ENCODE results near the gene CLMN. TPM values are rescaled to one million over a fixed set of nuclear protein-coding genes. Genes with fewer than 3 reads are reported as not detected.
A peak's percentile ranks its signal among the peaks of the same experiment; 100 is the strongest.

Gene CLMN
- total RNA-seq, 2 donors from 2014 or later = 3.4 to 4.0 TPM

DNA sequence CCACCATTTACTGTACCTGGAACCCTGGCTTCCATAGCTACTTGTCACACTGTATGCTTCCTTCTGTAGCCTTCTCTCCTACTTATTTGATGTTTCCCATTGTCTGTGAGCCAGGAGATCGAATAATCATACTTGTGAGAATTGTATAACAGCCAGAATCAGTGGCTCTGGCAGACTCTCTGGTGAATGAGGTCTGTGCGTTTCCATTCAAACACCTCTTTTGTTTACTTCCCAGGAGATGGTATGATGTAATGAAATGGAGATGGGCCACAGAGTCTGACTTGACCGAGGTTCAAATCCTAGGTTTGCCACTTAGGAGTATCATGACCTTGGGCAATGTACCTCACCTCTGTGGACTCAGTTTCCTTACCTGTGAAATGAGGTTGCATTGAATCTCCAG, 35.7 kb upstream of the CLMN start:
- H3K27ac ChIP-seq = no peak overlapping the region
- no peaks in the 10 kb centered on the region for H3K36me3 ChIP-seq
- TF ChIP-seq, protein P1, sequence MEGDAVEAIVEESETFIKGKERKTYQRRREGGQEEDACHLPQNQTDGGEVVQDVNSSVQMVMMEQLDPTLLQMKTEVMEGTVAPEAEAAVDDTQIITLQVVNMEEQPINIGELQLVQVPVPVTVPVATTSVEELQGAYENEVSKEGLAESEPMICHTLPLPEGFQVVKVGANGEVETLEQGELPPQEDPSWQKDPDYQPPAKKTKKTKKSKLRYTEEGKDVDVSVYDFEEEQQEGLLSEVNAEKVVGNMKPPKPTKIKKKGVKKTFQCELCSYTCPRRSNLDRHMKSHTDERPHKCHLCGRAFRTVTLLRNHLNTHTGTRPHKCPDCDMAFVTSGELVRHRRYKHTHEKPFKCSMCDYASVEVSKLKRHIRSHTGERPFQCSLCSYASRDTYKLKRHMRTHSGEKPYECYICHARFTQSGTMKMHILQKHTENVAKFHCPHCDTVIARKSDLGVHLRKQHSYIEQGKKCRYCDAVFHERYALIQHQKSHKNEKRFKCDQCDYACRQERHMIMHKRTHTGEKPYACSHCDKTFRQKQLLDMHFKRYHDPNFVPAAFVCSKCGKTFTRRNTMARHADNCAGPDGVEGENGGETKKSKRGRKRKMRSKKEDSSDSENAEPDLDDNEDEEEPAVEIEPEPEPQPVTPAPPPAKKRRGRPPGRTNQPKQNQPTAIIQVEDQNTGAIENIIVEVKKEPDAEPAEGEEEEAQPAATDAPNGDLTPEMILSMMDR (IDR thresholded peaks at IDR 0.05) = no peak
- H3K27me3 ChIP-seq = peaks cover 0 to 2% of the 10 kb centered on the region in 2 donors
- peak; percentile 23 for DNase-seq (ENCODE audit: low spot score)
- no peak overlapping the region for H3K4me3 ChIP-seq
- H3K9me3 ChIP-seq = peaks cover 0 to 13% of the 10 kb centered on the region in 2 donors
- H3K4me1 ChIP-seq = peaks cover 0 to 5% of the 10 kb centered on the region in 2 donors

DNA sequence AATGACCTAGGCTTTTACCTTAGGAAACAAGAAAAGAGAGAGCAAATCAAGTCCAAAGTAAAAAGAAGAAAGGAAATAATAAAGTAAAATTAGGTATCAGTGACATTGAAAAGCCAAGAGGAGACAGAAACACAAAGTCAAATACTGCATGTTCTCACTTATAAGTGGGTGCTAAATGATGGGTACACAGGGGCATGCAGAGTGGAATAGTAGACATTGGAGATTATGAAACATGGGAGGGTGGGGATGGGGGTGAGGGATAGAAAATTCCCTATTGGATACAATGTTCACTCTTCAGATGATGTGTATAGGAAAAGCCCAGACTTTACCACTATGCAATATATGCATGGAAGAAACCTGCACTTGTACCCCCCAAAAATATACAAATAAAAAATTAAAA, 35.1 kb upstream of the CLMN start:
- H3K9me3 ChIP-seq = peaks cover 0 to 13% of the 10 kb centered on the region in 2 donors
- TF ChIP-seq, protein P1 (IDR thresholded peaks at IDR 0.05) = no peak

DNA sequence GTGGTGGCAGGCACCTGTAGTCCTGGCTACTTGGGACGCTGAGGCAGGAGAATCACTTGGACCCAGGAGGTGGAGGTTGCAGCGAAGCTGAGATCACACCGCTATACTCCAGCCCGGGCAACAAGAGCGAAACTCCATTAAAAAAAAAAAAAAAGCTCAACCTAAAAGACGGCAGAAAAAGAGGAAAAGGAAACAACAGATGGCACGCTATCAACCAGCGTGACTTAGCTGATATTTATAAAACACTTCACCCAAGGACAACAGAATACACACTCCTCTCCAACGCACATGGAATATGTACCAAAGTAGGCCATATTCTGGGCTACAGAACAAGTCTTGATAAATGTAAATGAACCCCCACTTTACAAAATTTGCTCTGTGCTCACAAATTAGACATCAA, 34.0 kb upstream of the CLMN start:
- DNase-seq (ENCODE audit: low spot score) = no peak
- Histone ChIP-seq H3K27me3 (no peaks in the 10 kb centered on the region), H3K9me3 (peaks cover 0 to 13% of the 10 kb centered on the region in 2 donors), H3K27ac (no peak overlapping the region), H3K4me3 (no peak overlapping the region), H3K36me3 (no peaks in the 10 kb centered on the region), H3K4me1 (no peaks in the 10 kb centered on the region)
- TF ChIP-seq, protein P1 (IDR thresholded peaks at IDR 0.05) = no peak

More for the DNA sequence above, 35.1 kb upstream of the CLMN start:
- no peak overlapping the region for H3K27ac ChIP-seq
- no peak overlapping the region for H3K4me3 ChIP-seq
- H3K36me3 ChIP-seq = no peaks in the 10 kb centered on the region
- no peak for DNase-seq (ENCODE audit: low spot score)
- no peaks in the 10 kb centered on the region for H3K27me3 ChIP-seq
- no peaks in the 10 kb centered on the region for H3K4me1 ChIP-seq

DNA sequence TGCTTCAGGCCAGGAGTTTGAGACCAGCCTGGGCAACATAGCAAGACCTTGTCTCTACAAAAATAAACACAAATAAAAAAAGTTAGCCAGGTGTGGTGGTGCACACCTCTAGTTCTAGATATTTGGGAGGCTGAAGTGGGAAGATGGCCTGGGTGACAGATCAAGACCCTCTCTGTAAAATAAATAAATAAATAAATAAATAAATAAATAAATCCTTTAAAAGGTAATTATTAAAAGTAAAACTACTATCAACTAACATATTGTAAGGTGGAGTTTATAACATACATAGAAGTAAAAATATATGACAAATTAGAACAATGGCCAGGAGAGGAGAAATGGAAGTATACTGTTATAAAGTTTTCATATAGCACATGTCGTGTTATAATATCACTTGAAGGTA, 33.3 kb upstream of the CLMN start:
- DNase-seq (ENCODE audit: low spot score) = no peak
- Histone ChIP-seq H3K36me3 (no peaks in the 10 kb centered on the region), H3K9me3 (peaks cover 0 to 13% of the 10 kb centered on the region in 2 donors), H3K4me3 (no peak overlapping the region), H3K27ac (no peak overlapping the region), H3K4me1 (no peaks in the 10 kb centered on the region), H3K27me3 (no peaks in the 10 kb centered on the region)
- TF ChIP-seq, protein P1 (IDR thresholded peaks at IDR 0.05) = no peak

DNA sequence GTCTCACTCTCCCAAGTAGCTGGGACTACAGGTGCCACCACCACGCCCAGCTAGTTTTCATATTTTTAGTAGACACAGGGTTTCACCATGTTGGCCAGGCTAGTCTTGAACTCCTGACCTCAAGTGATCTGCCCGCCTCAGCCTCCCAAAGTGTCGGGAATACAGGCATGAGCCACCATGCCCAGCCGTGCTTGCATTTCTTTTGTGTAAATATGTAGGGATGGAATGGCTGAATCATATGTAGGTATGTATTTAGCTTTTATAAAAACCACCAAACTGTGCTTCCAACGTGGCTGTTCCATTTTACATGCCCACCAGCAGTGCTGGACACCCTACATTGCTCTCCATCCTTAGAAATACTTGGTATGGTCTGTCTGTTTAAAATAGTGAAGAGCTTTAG, 32.8 kb upstream of the CLMN start:
- Histone ChIP-seq H3K9me3 (peaks cover 0 to 13% of the 10 kb centered on the region in 2 donors), H3K27ac (no peak overlapping the region), H3K36me3 (no peaks in the 10 kb centered on the region), H3K27me3 (no peaks in the 10 kb centered on the region), H3K4me1 (no peaks in the 10 kb centered on the region), H3K4me3 (no peak overlapping the region)
- TF ChIP-seq, protein P1 (IDR thresholded peaks at IDR 0.05) = no peak
- DNase-seq (ENCODE audit: low spot score) = no peak

DNA sequence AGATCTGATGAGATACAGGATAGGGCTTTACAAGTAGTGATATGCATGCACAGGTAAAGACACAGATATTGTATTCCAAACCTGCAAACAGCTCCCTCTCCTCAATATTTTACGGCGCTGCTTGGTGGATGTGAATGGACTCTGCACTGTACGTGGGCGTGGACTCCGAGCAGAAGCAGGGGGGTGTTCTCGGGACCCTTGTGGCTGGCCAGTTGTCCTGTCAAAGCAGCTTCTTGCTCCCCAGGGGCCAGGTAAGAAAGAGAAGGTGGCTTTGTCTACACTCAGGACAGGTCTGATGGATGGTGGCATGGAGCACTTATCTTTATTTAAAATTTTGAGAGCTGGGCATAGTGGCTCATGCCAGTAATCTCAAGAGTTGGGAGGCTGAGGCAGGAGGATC, 29.5 kb upstream of the CLMN start:
- no peak for DNase-seq (ENCODE audit: low spot score)

More for the DNA sequence above, 29.5 kb upstream of the CLMN start:
- H3K4me1 ChIP-seq = no peaks in the 10 kb centered on the region
- no peak overlapping the region for H3K27ac ChIP-seq
- no peaks in the 10 kb centered on the region for H3K36me3 ChIP-seq
- peaks cover 0 to 6% of the 10 kb centered on the region in 2 donors for H3K9me3 ChIP-seq
- no peaks in the 10 kb centered on the region for H3K27me3 ChIP-seq
- TF ChIP-seq, protein P1 (IDR thresholded peaks at IDR 0.05) = no peak
- H3K4me3 ChIP-seq = no peak overlapping the region

All from right atrium auricular region (tissue), 2 donors.